Urinary bladder (tissue), 4 donors: ENCODE data around the gene INPP5D. TPM values are rescaled to one million over a fixed set of nuclear protein-coding genes. Genes with fewer than 3 reads are reported as not detected.

ENCODE experiments used
- DNase-seq: peaks from one replicate; pipeline ENCODE4 v3.0.0-alpha.2; 2015; ENCODE audit errors: extremely low spot score
- H3K27ac ChIP-seq: one replicate; pipeline ENCODE4 v1.5.1; 2013; ENCODE audit warnings: low read depth, mild to moderate bottlenecking, moderate library complexity
- H3K36me3 ChIP-seq: one replicate; pipeline ENCODE4 v1.6.1; 2013; ENCODE audit warnings: mild to moderate bottlenecking, moderate library complexity; ENCODE audit not compliant: insufficient read depth
- H3K4me1 ChIP-seq: one replicate; pipeline ENCODE4 v1.6.1; 2013; ENCODE audit warnings: mild to moderate bottlenecking, moderate library complexity; ENCODE audit not compliant: insufficient read depth
- H3K4me3 ChIP-seq: one replicate; pipeline ENCODE4 v1.5.1; 2013; ENCODE audit warnings: low read depth, low read length
- WGBS: extraction: QIAGEN DNeasy Blood & Tissue Kit; methylation state at CpG from one replicate; pipeline ENCODE4 v1.1.7; 2013; 5-methylcytosine and 5-hydroxymethylcytosine counted together
- polyA plus RNA-seq: library from polyadenylated mRNA; stranded (reverse); fragments of 200-250 nt; gene quantifications from one replicate; pipeline ENCODE4 v1.2.3, GENCODE V29; 2013
- total RNA-seq: library from RNA; depleted of rRNA; stranded (reverse); fragments of >200 nt; gene quantifications from one replicate; pipeline ENCODE4 v1.2.3, GENCODE V29; 2014
- donor health status: healthy with polysubstance abuse.
- donor health status: healthy.

INPP5D gene
- total and polyA plus RNA-seq, 2 donors, result 8.4 to 13.5 TPM

- Histone ChIP-seq H3K4me3 (no peak overlapping the region), H3K36me3 (no peaks in the 10 kb centered on the region), H3K4me1 (no peaks in the 10 kb centered on the region), H3K27ac (no peak overlapping the region)
- 79% methylated on average over 2 of the region's 2 CpGs for WGBS
- no peak for DNase-seq
Observed at GRCh38 chr2:233037078-233037477, 23.1 kb upstream of the INPP5D start.

- Histone ChIP-seq H3K36me3 (no peaks in the 10 kb centered on the region), H3K27ac (no peak overlapping the region), H3K4me1 (no peaks in the 10 kb centered on the region), H3K4me3 (no peak overlapping the region)
- DNase-seq, result no peak
- 70% methylated on average over 8 of the region's 8 CpGs for WGBS
Observed at GRCh38 chr2:233039212-233039845, 20.8 kb upstream of the INPP5D start.

GRCh38 chr2:233039846-233040530, 20.2 kb upstream of the INPP5D start:
- no peaks in the 10 kb centered on the region for H3K36me3 ChIP-seq
- no peak overlapping the region for H3K4me3 ChIP-seq
- H3K4me1 ChIP-seq, result no peaks in the 10 kb centered on the region
- no peak overlapping the region for H3K27ac ChIP-seq
- DNase-seq, result no peak
- 89% methylated on average over 10 of the region's 10 CpGs for WGBS

GRCh38 chr2:233040571-233040970, 19.6 kb upstream of the INPP5D start:
- DNase-seq, result no peak
- 77% methylated on average over 4 of the region's 4 CpGs for WGBS
- no peaks in the 10 kb centered on the region for H3K36me3 ChIP-seq
- no peak overlapping the region for H3K27ac ChIP-seq
- H3K4me1 ChIP-seq, result no peaks in the 10 kb centered on the region
- H3K4me3 ChIP-seq, result no peak overlapping the region

GRCh38 chr2:233041722-233042323, 18.3 kb upstream of the INPP5D start:
- H3K27ac ChIP-seq, result no peak overlapping the region
- no peaks in the 10 kb centered on the region for H3K4me1 ChIP-seq
- no peak overlapping the region for H3K4me3 ChIP-seq
- DNase-seq, result no peak
- no peaks in the 10 kb centered on the region for H3K36me3 ChIP-seq
- 80% methylated on average over 10 of the region's 10 CpGs for WGBS

GRCh38 chr2:233042549-233042948, 17.6 kb upstream of the INPP5D start:
- Histone ChIP-seq H3K4me1 (no peaks in the 10 kb centered on the region), H3K27ac (no peak overlapping the region), H3K4me3 (no peak overlapping the region), H3K36me3 (no peaks in the 10 kb centered on the region)
- 85% methylated on average over 9 of the region's 9 CpGs for WGBS
- no peak for DNase-seq

- no peaks in the 10 kb centered on the region for H3K36me3 ChIP-seq
- no peaks in the 10 kb centered on the region for H3K4me1 ChIP-seq
- no peak overlapping the region for H3K4me3 ChIP-seq
- no peak overlapping the region for H3K27ac ChIP-seq
- WGBS, result 86% methylated on average over 9 of the region's 9 CpGs
- DNase-seq, result no peak
Observed at GRCh38 chr2:233044974-233045605, 15.1 kb upstream of the INPP5D start.

GRCh38 chr2:233047206-233047605, 12.9 kb upstream of the INPP5D start:
- Histone ChIP-seq H3K4me3 (no peak overlapping the region), H3K4me1 (no peaks in the 10 kb centered on the region), H3K27ac (no peak overlapping the region), H3K36me3 (no peaks in the 10 kb centered on the region)
- 95% methylated on average over 3 of the region's 3 CpGs for WGBS
- DNase-seq, result no peak

GRCh38 chr2:233047667-233048066, 12.5 kb upstream of the INPP5D start:
- Histone ChIP-seq H3K36me3 (no peaks in the 10 kb centered on the region), H3K4me3 (no peak overlapping the region), H3K4me1 (no peaks in the 10 kb centered on the region), H3K27ac (no peak overlapping the region)
- DNase-seq, result no peak
- WGBS, result 85% methylated on average over 9 of the region's 9 CpGs

- H3K4me3 ChIP-seq, result no peak overlapping the region
- no peak for DNase-seq
- no peaks in the 10 kb centered on the region for H3K4me1 ChIP-seq
- 82% methylated on average over 10 of the region's 10 CpGs for WGBS
- no peaks in the 10 kb centered on the region for H3K36me3 ChIP-seq
- no peak overlapping the region for H3K27ac ChIP-seq
Observed at GRCh38 chr2:233048569-233049193, 11.5 kb upstream of the INPP5D start.

- Histone ChIP-seq H3K4me3 (no peak overlapping the region), H3K36me3 (no peaks in the 10 kb centered on the region), H3K4me1 (no peaks in the 10 kb centered on the region), H3K27ac (no peak overlapping the region)
- 42% methylated on average over 4 of the region's 4 CpGs for WGBS
- no peak for DNase-seq
Observed at GRCh38 chr2:233049194-233049761, 10.9 kb upstream of the INPP5D start.

- no peaks in the 10 kb centered on the region for H3K4me1 ChIP-seq
- 36% methylated on average over 24 of the region's 24 CpGs for WGBS
- H3K27ac ChIP-seq, result no peak overlapping the region
- H3K36me3 ChIP-seq, result no peaks in the 10 kb centered on the region
- DNase-seq, result no peak
- H3K4me3 ChIP-seq, result no peak overlapping the region
Observed at GRCh38 chr2:233051241-233052149, 8.6 kb upstream of the INPP5D start.
